Measurements from ENCODE around the gene TMEM254. TPM values are rescaled to one million over a fixed set of nuclear protein-coding genes. Genes with fewer than 3 reads are reported as not detected.
"Not testable (repeated sequence)": the region's sequence is repeated elsewhere in the genome, so short reads cannot be mapped to it uniquely, and the experiment has no call there.

TMEM254 gene
- polyA plus RNA-seq, 3 donors: 13.6 to 43.1 (median 25.9) TPM

GRCh38 chr10:80066809-80067208, 11.7 kb upstream of the TMEM254 start:
- Histone ChIP-seq H3K4me3 (replicated peaks in 1 of 3; ENCODE audit: low read depth in 2 of 3, low read length in 3 of 3) (no peak overlapping the region), H3K36me3 (replicated peaks in 1 of 2; ENCODE audit: control insufficient read depth in 1 of 2, insufficient read depth in 2 of 2, low read length in 2 of 2) (no peaks in the 10 kb centered on the region), H3K4me1 (ENCODE audit: control insufficient read depth in 1 of 2, insufficient read depth in 2 of 2, low read length in 2 of 2) (no peaks in the 10 kb centered on the region), H3K9me3 (replicated peaks in 1 of 2; ENCODE audit: control insufficient read depth in 1 of 2, insufficient read depth in 1 of 2, low read length in 2 of 2) (no peaks in the 10 kb centered on the region), H3K9ac (ENCODE audit: insufficient read depth, low read length, poor library complexity, severe bottlenecking) (no peak overlapping the region), H3K4me2 (replicated peaks; ENCODE audit: extremely low read depth, low read length, poor library complexity, severe bottlenecking) (no peak overlapping the region), H2AFZ (ENCODE audit: insufficient read depth, low read depth, low read length, poor library complexity, severe bottlenecking) (no peak overlapping the region), H4K20me1 (ENCODE audit: insufficient read depth, low read length) (no peaks in the 10 kb centered on the region), H3K79me2 (ENCODE audit: insufficient read depth, low read length) (no peaks in the 10 kb centered on the region), H3K27me3 (ENCODE audit: control insufficient read depth in 2 of 2, insufficient read depth in 2 of 2, low read length in 2 of 2) (no peaks in the 10 kb centered on the region), H3K27ac (ENCODE audit: low read depth in 1 of 2, low read length in 2 of 2) (no peak overlapping the region)
- H3K9me3 Mint-ChIP-seq: peaks cover 0 to 8% (median 2%) of the 10 kb centered on the region in 7 donors
- TF ChIP-seq CTCF (IDR thresholded peaks at IDR 0.05): no peak
- no peak overlapping the region for H3K27ac Mint-ChIP-seq
- no peak overlapping the region for H3K4me3 Mint-ChIP-seq
- no peak for DNase-seq
- intact Hi-C loops (cut with micrococcal nuclease): no loop called here
- no peaks in the 10 kb centered on the region for H3K36me3 Mint-ChIP-seq
- no peaks in the 10 kb centered on the region for H3K4me1 Mint-ChIP-seq
- peaks cover 0 to 5% (median 1%) of the 10 kb centered on the region in 3 donors for H3K27me3 Mint-ChIP-seq (ENCODE audit: low read depth in 3 of 3)
- WGBS (ENCODE audit: insufficient coverage): no CpG with 5 or more reads among the region's 4 CpGs

- H3K4me3 Mint-ChIP-seq; H3K27me3 ChIP-seq (ENCODE audit: control insufficient read depth in 2 of 2, insufficient read depth in 2 of 2, low read length in 2 of 2); H3K27ac Mint-ChIP-seq; H3K4me3 ChIP-seq (replicated peaks in 1 of 3; ENCODE audit: low read depth in 2 of 3, low read length in 3 of 3); H3K79me2 ChIP-seq (ENCODE audit: insufficient read depth, low read length); H3K27ac ChIP-seq (ENCODE audit: low read depth in 1 of 2, low read length in 2 of 2); H3K36me3 Mint-ChIP-seq; H3K36me3 ChIP-seq (replicated peaks in 1 of 2; ENCODE audit: control insufficient read depth in 1 of 2, insufficient read depth in 2 of 2, low read length in 2 of 2); H3K27me3 Mint-ChIP-seq (ENCODE audit: low read depth in 3 of 3); H4K20me1 ChIP-seq (ENCODE audit: insufficient read depth, low read length); H3K4me2 ChIP-seq (replicated peaks; ENCODE audit: extremely low read depth, low read length, poor library complexity, severe bottlenecking); intact Hi-C loops (cut with micrococcal nuclease); H3K4me1 Mint-ChIP-seq; H3K4me1 ChIP-seq (ENCODE audit: control insufficient read depth in 1 of 2, insufficient read depth in 2 of 2, low read length in 2 of 2); H2AFZ ChIP-seq (ENCODE audit: insufficient read depth, low read depth, low read length, poor library complexity, severe bottlenecking); H3K9me3 Mint-ChIP-seq; DNase-seq; H3K9ac ChIP-seq (ENCODE audit: insufficient read depth, low read length, poor library complexity, severe bottlenecking); H3K9me3 ChIP-seq (replicated peaks in 1 of 2; ENCODE audit: control insufficient read depth in 1 of 2, insufficient read depth in 1 of 2, low read length in 2 of 2): not testable (repeated sequence)
Observed at GRCh38 chr10:80067821-80068220, 10.6 kb upstream of the TMEM254 start.

Measured in CD14-positive monocyte (primary cell).